ENCODE data around the gene POU2F1. TPM values are rescaled to one million over a fixed set of nuclear protein-coding genes. Genes with fewer than 3 reads are reported as not detected.
"Not testable (repeated sequence)": the region's sequence is repeated elsewhere in the genome, so short reads cannot be mapped to it uniquely, and the experiment has no call there.

POU2F1 gene
- total RNA-seq, 1 experiment from 2014 or later, result 29.6 TPM

- H3K4me1 Mint-ChIP-seq (ENCODE audit: low read depth, unreplicated experiment), result peaks cover 8% of the 10 kb centered on the region
- H3K4me3 Mint-ChIP-seq (ENCODE audit: unreplicated experiment), result no peak overlapping the region
Measured at GRCh38 chr1:167200272-167200671, 20.4 kb upstream of the POU2F1 start.

GRCh38 chr1:167200749-167201148 is 19.9 kb upstream of the POU2F1 start:
- Histone ChIP-seq H3K27me3 (replicated peaks; ENCODE audit: control insufficient read depth, insufficient read depth, low read length) (no peaks in the 10 kb centered on the region), H3K4me3 (ENCODE audit: low read depth, low read length) (no peak overlapping the region), H3K9me3 (no peaks in the 10 kb centered on the region), H3K4me1 (peaks cover 10% of the 10 kb centered on the region), H3K36me3 (ENCODE audit: control insufficient read depth, insufficient read depth, low read length) (no peaks in the 10 kb centered on the region)
- Mint-ChIP-seq H3K36me3 (ENCODE audit: insufficient read depth, unreplicated experiment) (no peaks in the 10 kb centered on the region), H3K4me3 (ENCODE audit: unreplicated experiment) (no peak overlapping the region), H3K27ac (ENCODE audit: unreplicated experiment) (no peak overlapping the region), H3K27me3 (ENCODE audit: insufficient read depth, unreplicated experiment) (no peaks in the 10 kb centered on the region), H3K4me1 (ENCODE audit: low read depth, unreplicated experiment) (peaks cover 8% of the 10 kb centered on the region), H3K9me3 (ENCODE audit: unreplicated experiment) (no peaks in the 10 kb centered on the region)
- no TSS peak for BruUV-seq (replicated peaks)
- ChIA-PET CTCF (no interaction called here), POLR2A (no interaction called here)
- intact Hi-C loops (cut with micrococcal nuclease; ENCODE audit: unreplicated experiment), result no loop called here
- DNase-seq, result no peak
- TF ChIP-seq, protein P1, sequence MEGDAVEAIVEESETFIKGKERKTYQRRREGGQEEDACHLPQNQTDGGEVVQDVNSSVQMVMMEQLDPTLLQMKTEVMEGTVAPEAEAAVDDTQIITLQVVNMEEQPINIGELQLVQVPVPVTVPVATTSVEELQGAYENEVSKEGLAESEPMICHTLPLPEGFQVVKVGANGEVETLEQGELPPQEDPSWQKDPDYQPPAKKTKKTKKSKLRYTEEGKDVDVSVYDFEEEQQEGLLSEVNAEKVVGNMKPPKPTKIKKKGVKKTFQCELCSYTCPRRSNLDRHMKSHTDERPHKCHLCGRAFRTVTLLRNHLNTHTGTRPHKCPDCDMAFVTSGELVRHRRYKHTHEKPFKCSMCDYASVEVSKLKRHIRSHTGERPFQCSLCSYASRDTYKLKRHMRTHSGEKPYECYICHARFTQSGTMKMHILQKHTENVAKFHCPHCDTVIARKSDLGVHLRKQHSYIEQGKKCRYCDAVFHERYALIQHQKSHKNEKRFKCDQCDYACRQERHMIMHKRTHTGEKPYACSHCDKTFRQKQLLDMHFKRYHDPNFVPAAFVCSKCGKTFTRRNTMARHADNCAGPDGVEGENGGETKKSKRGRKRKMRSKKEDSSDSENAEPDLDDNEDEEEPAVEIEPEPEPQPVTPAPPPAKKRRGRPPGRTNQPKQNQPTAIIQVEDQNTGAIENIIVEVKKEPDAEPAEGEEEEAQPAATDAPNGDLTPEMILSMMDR (IDR thresholded peaks at IDR 0.05; ENCODE audit: insufficient read depth in 1 of 2, low read depth in 1 of 2, low read length in 1 of 2, severe bottlenecking in 1 of 2, unreplicated experiment in 1 of 2), result no peak

More at GRCh38 chr1:167200272-167200671, 20.4 kb upstream of the POU2F1 start:
- Mint-ChIP-seq H3K36me3 (ENCODE audit: insufficient read depth, unreplicated experiment) (no peaks in the 10 kb centered on the region), H3K9me3 (ENCODE audit: unreplicated experiment) (no peaks in the 10 kb centered on the region), H3K27me3 (ENCODE audit: insufficient read depth, unreplicated experiment) (no peaks in the 10 kb centered on the region), H3K27ac (ENCODE audit: unreplicated experiment) (no peak overlapping the region)
- Histone ChIP-seq H3K4me1 (peaks cover 10% of the 10 kb centered on the region), H3K36me3 (ENCODE audit: control insufficient read depth, insufficient read depth, low read length) (no peaks in the 10 kb centered on the region), H3K27me3 (replicated peaks; ENCODE audit: control insufficient read depth, insufficient read depth, low read length) (no peaks in the 10 kb centered on the region), H3K4me3 (ENCODE audit: low read depth, low read length) (no peak overlapping the region), H3K9me3 (no peaks in the 10 kb centered on the region)
- TF ChIP-seq, protein P1 (IDR thresholded peaks at IDR 0.05; ENCODE audit: insufficient read depth in 1 of 2, low read depth in 1 of 2, low read length in 1 of 2, severe bottlenecking in 1 of 2, unreplicated experiment in 1 of 2), result no peak
- no peak for DNase-seq
- BruUV-seq (replicated peaks), result no TSS peak
- CTCF ChIA-PET, result no interaction called here
- intact Hi-C loops (cut with micrococcal nuclease; ENCODE audit: unreplicated experiment), result no loop called here
- POLR2A ChIA-PET, result no interaction called here

GRCh38 chr1:167202049-167202448 is 18.6 kb upstream of the POU2F1 start:
- Histone ChIP-seq H3K9me3 (no peaks in the 10 kb centered on the region), H3K4me3 (ENCODE audit: low read depth, low read length) (no peak overlapping the region), H3K4me1 (peaks cover 10% of the 10 kb centered on the region), H3K27me3 (replicated peaks; ENCODE audit: control insufficient read depth, insufficient read depth, low read length) (no peaks in the 10 kb centered on the region), H3K36me3 (ENCODE audit: control insufficient read depth, insufficient read depth, low read length) (no peaks in the 10 kb centered on the region)
- TF ChIP-seq, protein P1 (IDR thresholded peaks at IDR 0.05; ENCODE audit: insufficient read depth in 1 of 2, low read depth in 1 of 2, low read length in 1 of 2, severe bottlenecking in 1 of 2, unreplicated experiment in 1 of 2), result no peak
- DNase-seq, result no peak
- BruUV-seq (replicated peaks), result no TSS peak
- CTCF ChIA-PET, result no interaction called here
- peaks cover 8% of the 10 kb centered on the region for H3K4me1 Mint-ChIP-seq (ENCODE audit: low read depth, unreplicated experiment)
- no peaks in the 10 kb centered on the region for H3K27me3 Mint-ChIP-seq (ENCODE audit: insufficient read depth, unreplicated experiment)
- POLR2A ChIA-PET, result no interaction called here
- intact Hi-C loops (cut with micrococcal nuclease; ENCODE audit: unreplicated experiment), result no loop called here
- H3K36me3 Mint-ChIP-seq (ENCODE audit: insufficient read depth, unreplicated experiment), result no peaks in the 10 kb centered on the region
- H3K27ac Mint-ChIP-seq (ENCODE audit: unreplicated experiment), result no peak overlapping the region
- H3K9me3 Mint-ChIP-seq (ENCODE audit: unreplicated experiment), result no peaks in the 10 kb centered on the region
- no peak overlapping the region for H3K4me3 Mint-ChIP-seq (ENCODE audit: unreplicated experiment)

DNA sequence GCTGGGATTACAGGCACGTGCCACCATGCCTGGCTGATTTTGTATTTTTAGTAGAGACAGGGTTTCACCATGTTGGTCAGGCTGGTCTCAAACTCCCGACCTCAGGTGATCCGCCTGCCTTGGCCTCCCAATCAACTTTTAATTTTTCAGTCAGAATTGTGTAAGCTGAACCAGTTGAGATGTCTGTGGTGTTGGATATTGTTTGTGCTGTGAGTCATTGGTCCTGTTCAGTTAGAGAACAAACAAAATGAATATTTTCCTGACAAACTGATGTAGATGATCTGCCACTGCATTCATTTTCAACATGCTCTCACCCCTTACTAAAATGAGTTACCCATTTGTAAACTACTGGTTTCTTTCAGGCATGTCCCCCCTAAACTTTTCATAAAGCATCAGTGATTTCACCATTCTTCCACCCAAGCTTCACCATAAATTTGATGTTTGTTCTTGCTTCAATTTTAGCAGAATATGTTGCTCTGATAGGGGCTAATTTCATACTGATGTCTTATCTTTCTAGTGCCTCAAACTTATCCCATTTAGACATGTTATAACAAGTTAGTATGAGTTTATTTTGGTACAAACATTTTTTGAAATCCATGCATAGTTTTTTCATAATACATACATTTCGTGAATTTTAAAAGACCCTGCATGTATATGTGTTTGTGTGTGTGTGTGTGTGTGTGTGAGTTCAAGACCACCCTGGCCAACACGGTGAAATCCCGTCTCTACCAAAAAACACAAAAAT is 15.2 kb upstream of the POU2F1 start:
- H3K9me3 ChIP-seq; H3K4me1 ChIP-seq; CTCF ChIA-PET; BruUV-seq (replicated peaks); H3K27me3 ChIP-seq (replicated peaks; ENCODE audit: control insufficient read depth, insufficient read depth, low read length); H3K27ac Mint-ChIP-seq (ENCODE audit: unreplicated experiment); H3K27me3 Mint-ChIP-seq (ENCODE audit: insufficient read depth, unreplicated experiment); H3K36me3 ChIP-seq (ENCODE audit: control insufficient read depth, insufficient read depth, low read length); H3K4me3 Mint-ChIP-seq (ENCODE audit: unreplicated experiment); DNase-seq; POLR2A ChIA-PET; H3K4me3 ChIP-seq (ENCODE audit: low read depth, low read length); H3K4me1 Mint-ChIP-seq (ENCODE audit: low read depth, unreplicated experiment); H3K36me3 Mint-ChIP-seq (ENCODE audit: insufficient read depth, unreplicated experiment); intact Hi-C loops (cut with micrococcal nuclease; ENCODE audit: unreplicated experiment): not testable (repeated sequence)
- peaks cover 14% of the 10 kb centered on the region for H3K9me3 Mint-ChIP-seq (ENCODE audit: unreplicated experiment)

Data from Caco-2 (cell line).